Endodermal cell (in vitro differentiated cells): ENCODE measurements around the gene IL9. TPM values are rescaled to one million over a fixed set of nuclear protein-coding genes. Genes with fewer than 3 reads are reported as not detected.

Source experiments
- DNase-seq: peaks from one replicate; pipeline ENCODE4 v3.0.0-alpha.2; 2017
- H3K27ac ChIP-seq: 2 replicates; pipeline ENCODE4 v1.5.1; 2013; ENCODE audit warnings: mild to moderate bottlenecking, low read depth, low read length, moderate library complexity
- H3K27me3 ChIP-seq: 2 replicates; pipeline ENCODE4 v1.6.1; 2013; ENCODE audit warnings: mild to moderate bottlenecking, low read length, moderate library complexity; ENCODE audit not compliant: insufficient read depth, control insufficient read depth, poor library complexity, severe bottlenecking
- H3K36me3 ChIP-seq: 2 replicates; pipeline ENCODE4 v1.7.0; 2013; ENCODE audit warnings: mild to moderate bottlenecking, low read length, moderate library complexity; ENCODE audit not compliant: control insufficient read depth, insufficient read depth
- H3K4me1 ChIP-seq: one replicate; pipeline ENCODE4 v1.7.0; 2013; ENCODE audit warnings: low read length; ENCODE audit not compliant: control insufficient read depth, insufficient read depth
- H3K4me3 ChIP-seq: 2 replicates; pipeline ENCODE4 v1.5.1; 2013; ENCODE audit warnings: mild to moderate bottlenecking, low read length, moderate library complexity
- H3K9ac ChIP-seq: 2 replicates; pipeline ENCODE4 v1.6.1; 2013; ENCODE audit warnings: mild to moderate bottlenecking, low read length, moderate library complexity; ENCODE audit not compliant: poor library complexity, severe bottlenecking; ENCODE audit errors: extremely low read depth
- H3K9me3 ChIP-seq: 2 replicates; pipeline ENCODE4 v1.6.1; 2013; ENCODE audit warnings: mild to moderate bottlenecking, low read length, moderate library complexity; ENCODE audit not compliant: control insufficient read depth
- H3K27ac Mint-ChIP-seq: 2 replicates; pipeline ENCODE4 v1.8.0; 2020; ENCODE audit warnings: mixed read lengths
- H3K27me3 Mint-ChIP-seq: 2 replicates; pipeline ENCODE4 v1.8.0; 2021; ENCODE audit warnings: mild to moderate bottlenecking, mixed read lengths; ENCODE audit not compliant: insufficient read depth
- H3K36me3 Mint-ChIP-seq: 2 replicates; pipeline ENCODE4 v1.8.0; 2020; ENCODE audit warnings: low read depth, mixed read lengths
- H3K4me1 Mint-ChIP-seq: 2 replicates; pipeline ENCODE4 v1.8.0; 2020; ENCODE audit warnings: mixed read lengths
- H3K4me3 Mint-ChIP-seq: 2 replicates; pipeline ENCODE4 v1.8.0; 2020; ENCODE audit warnings: mild to moderate bottlenecking, moderate library complexity, mixed read lengths
- H3K9me3 Mint-ChIP-seq: 2 replicates; pipeline ENCODE4 v1.8.0; 2020; ENCODE audit warnings: mild to moderate bottlenecking, mixed read lengths
- WGBS, 2 experiments: methylation state at CpG; one replicate each; pipeline versions ENCODE4 v1.1.5 to v1.1.7; 2013; ENCODE audit warnings: missing lambda C conversion rate in 2 of 2, mixed read lengths in 1 of 2; ENCODE audit not compliant: insufficient coverage in 1 of 2, insufficient read length in 1 of 2; 5-methylcytosine and 5-hydroxymethylcytosine counted together
- total RNA-seq, 2 donors: library from RNA; stranded (reverse); fragmentation: NEBNext Ultra II Directional in 1 of 2; extraction: Animal tissue kit (Norgen Biotek cat#: 25700) in 1 of 2; gene quantifications; 2 replicates in 1 of 2; 3 replicates in 1 of 2; pipeline ENCODE4 v1.2.1, GENCODE V29; 2021
- TF ChIP-seq, protein P1 (sequence below): fragments of 200-600 bp; sonication (generic); conservative IDR thresholded peaks from 2 replicates; pipeline ENCODE4 v1.5.0; 2021; ENCODE audit warnings: antibody characterized with exemption, mild to moderate bottlenecking

The IL9 gene
- total RNA-seq, 2 donors from 2014 or later: not detected

GRCh38 chr5:135862744-135863143 lies 32.9 kb downstream of the IL9 start:
- H3K4me3 ChIP-seq: no peak overlapping the region
- H3K27ac ChIP-seq: no peak overlapping the region
- TF ChIP-seq, protein P1, sequence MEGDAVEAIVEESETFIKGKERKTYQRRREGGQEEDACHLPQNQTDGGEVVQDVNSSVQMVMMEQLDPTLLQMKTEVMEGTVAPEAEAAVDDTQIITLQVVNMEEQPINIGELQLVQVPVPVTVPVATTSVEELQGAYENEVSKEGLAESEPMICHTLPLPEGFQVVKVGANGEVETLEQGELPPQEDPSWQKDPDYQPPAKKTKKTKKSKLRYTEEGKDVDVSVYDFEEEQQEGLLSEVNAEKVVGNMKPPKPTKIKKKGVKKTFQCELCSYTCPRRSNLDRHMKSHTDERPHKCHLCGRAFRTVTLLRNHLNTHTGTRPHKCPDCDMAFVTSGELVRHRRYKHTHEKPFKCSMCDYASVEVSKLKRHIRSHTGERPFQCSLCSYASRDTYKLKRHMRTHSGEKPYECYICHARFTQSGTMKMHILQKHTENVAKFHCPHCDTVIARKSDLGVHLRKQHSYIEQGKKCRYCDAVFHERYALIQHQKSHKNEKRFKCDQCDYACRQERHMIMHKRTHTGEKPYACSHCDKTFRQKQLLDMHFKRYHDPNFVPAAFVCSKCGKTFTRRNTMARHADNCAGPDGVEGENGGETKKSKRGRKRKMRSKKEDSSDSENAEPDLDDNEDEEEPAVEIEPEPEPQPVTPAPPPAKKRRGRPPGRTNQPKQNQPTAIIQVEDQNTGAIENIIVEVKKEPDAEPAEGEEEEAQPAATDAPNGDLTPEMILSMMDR: no peak
- H3K9me3 ChIP-seq: no peaks in the 10 kb centered on the region
- no peaks in the 10 kb centered on the region for H3K36me3 ChIP-seq
- no peaks in the 10 kb centered on the region for H3K27me3 Mint-ChIP-seq
- H3K9ac ChIP-seq: no peak overlapping the region
- no peak overlapping the region for H3K27ac Mint-ChIP-seq
- no peaks in the 10 kb centered on the region for H3K9me3 Mint-ChIP-seq
- WGBS, 2 experiments: 94 to 96% methylated on average over 2 of the region's 2 CpGs
- peak; percentile 16 for DNase-seq
- H3K4me1 Mint-ChIP-seq: peaks cover 27% of the 10 kb centered on the region
- H3K36me3 Mint-ChIP-seq: no peaks in the 10 kb centered on the region
- H3K4me1 ChIP-seq: peaks cover 10% of the 10 kb centered on the region
- no peak overlapping the region for H3K4me3 Mint-ChIP-seq
- no peaks in the 10 kb centered on the region for H3K27me3 ChIP-seq

DNA sequence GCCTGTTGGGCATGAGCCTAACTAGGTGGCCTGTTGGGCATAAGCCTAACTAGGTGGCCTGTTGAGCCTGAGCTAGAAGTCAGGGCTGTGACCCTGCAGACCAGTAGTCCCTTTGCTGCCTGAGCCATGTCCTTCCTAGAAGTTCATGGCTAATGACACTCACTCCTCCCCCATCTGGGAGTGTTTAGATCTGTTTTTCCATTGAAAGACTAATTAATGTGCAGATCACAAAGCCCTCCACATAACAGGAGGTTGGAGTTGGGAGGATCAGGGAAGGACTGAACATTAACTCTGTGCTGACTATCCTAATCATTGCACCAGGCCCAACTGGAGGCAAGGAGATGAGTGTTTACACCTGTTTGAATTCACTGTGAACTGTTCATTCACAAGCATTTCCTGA lies 33.6 kb downstream of the IL9 start:
- no peak for DNase-seq
- H3K27me3 Mint-ChIP-seq: no peaks in the 10 kb centered on the region
- no peaks in the 10 kb centered on the region for H3K36me3 Mint-ChIP-seq
- TF ChIP-seq, protein P1: no peak
- H3K36me3 ChIP-seq: no peaks in the 10 kb centered on the region
- no peak overlapping the region for H3K27ac Mint-ChIP-seq
- H3K4me3 ChIP-seq: no peak overlapping the region
- peaks cover 10% of the 10 kb centered on the region for H3K4me1 ChIP-seq
- no peak overlapping the region for H3K4me3 Mint-ChIP-seq
- no peaks in the 10 kb centered on the region for H3K27me3 ChIP-seq
- H3K9me3 ChIP-seq: no peaks in the 10 kb centered on the region
- H3K9ac ChIP-seq: no peak overlapping the region
- H3K4me1 Mint-ChIP-seq: peaks cover 27% of the 10 kb centered on the region
- no peaks in the 10 kb centered on the region for H3K9me3 Mint-ChIP-seq
- no peak overlapping the region for H3K27ac ChIP-seq

DNA sequence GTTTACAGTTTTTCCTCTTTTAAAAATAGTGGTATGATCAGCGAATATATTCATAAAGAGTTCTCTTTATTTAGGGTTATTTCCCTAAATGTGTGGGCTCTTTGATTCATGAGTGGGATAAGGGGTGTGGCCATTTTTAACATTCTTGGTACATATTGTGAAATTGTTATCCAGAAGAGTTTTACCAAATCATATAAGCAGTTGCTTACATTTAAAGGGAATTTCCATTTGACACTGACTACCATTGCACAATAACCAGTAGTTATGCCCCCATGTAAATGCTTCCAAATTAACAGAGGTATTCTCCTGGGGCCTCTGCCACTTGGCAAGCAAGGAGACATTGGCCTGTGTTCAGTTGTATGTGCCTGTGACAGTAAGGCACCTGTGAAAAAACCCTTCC lies 34.0 kb downstream of the IL9 start:
- Histone ChIP-seq H3K36me3 (no peaks in the 10 kb centered on the region), H3K4me1 (peaks cover 10% of the 10 kb centered on the region), H3K27me3 (no peaks in the 10 kb centered on the region), H3K4me3 (no peak overlapping the region), H3K27ac (no peak overlapping the region), H3K9ac (no peak overlapping the region), H3K9me3 (no peaks in the 10 kb centered on the region)
- H3K4me3 Mint-ChIP-seq: no peak overlapping the region
- no peak overlapping the region for H3K27ac Mint-ChIP-seq
- no peaks in the 10 kb centered on the region for H3K36me3 Mint-ChIP-seq
- H3K9me3 Mint-ChIP-seq: no peaks in the 10 kb centered on the region
- no peaks in the 10 kb centered on the region for H3K27me3 Mint-ChIP-seq
- H3K4me1 Mint-ChIP-seq: peaks cover 27% of the 10 kb centered on the region
- TF ChIP-seq, protein P1: no peak
- 100% methylated on average over 1 of the region's 1 CpG for WGBS, 2 experiments
- no peak for DNase-seq
